UCSD-AML1 (cell line): ENCODE data around the gene MALSU1.

ENCODE experiments used
- DNase-seq: peaks from one replicate; lab custom pipeline; 2025; ENCODE audit not compliant: unreplicated experiment; lab: John Stamatoyannopoulos, UW

Gene MALSU1

DNA sequence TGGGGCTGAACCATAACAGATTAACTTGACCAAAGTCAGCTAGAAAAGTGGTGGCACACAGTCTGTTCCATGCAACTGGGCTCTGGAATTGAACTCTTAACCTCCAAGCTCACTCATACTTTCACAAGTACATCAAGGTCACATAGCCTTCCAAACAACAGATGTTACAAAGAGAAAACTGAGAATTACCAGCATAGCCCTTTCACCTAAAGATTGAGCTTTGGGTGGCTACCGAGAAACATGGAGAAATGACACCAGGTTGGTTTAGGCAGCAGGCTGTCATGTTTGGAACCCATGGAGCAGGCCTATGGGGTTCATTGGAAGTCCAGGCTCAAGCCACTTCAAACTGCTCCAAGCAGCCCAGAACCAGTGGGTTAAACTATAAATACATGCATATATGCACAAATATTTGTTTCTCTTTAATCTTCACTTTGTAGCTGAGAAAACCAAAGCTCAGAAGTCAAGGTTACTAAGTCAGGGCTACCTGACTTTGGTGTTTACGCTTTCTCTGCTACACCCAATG is 59.1 kb downstream of the MALSU1 start:
- DNase-seq, result no peak
